ENCODE results near the gene PLEKHA5.
"Not testable (repeated sequence)": the region's sequence is repeated elsewhere in the genome, so short reads cannot be mapped to it uniquely, and the experiment has no call there.

Gene PLEKHA5, protein sequence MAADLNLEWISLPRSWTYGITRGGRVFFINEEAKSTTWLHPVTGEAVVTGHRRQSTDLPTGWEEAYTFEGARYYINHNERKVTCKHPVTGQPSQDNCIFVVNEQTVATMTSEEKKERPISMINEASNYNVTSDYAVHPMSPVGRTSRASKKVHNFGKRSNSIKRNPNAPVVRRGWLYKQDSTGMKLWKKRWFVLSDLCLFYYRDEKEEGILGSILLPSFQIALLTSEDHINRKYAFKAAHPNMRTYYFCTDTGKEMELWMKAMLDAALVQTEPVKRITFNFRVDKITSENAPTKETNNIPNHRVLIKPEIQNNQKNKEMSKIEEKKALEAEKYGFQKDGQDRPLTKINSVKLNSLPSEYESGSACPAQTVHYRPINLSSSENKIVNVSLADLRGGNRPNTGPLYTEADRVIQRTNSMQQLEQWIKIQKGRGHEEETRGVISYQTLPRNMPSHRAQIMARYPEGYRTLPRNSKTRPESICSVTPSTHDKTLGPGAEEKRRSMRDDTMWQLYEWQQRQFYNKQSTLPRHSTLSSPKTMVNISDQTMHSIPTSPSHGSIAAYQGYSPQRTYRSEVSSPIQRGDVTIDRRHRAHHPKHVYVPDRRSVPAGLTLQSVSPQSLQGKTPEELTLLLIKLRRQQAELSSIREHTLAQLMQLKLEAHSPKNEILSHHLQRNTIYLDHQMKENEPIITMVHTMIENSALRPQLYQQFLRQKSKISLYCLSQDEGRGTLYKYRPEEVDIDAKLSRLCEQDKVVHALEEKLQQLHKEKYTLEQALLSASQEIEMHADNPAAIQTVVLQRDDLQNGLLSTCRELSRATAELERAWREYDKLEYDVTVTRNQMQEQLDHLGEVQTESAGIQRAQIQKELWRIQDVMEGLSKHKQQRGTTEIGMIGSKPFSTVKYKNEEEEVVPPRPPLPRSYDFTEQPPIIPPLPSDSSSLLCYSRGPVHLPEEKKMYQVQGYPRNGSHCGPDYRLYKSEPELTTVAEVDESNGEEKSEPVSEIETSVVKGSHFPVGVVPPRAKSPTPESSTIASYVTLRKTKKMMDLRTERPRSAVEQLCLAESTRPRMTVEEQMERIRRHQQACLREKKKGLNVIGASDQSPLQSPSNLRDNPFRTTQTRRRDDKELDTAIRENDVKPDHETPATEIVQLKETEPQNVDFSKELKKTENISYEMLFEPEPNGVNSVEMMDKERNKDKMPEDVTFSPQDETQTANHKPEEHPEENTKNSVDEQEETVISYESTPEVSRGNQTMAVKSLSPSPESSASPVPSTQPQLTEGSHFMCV

DNA sequence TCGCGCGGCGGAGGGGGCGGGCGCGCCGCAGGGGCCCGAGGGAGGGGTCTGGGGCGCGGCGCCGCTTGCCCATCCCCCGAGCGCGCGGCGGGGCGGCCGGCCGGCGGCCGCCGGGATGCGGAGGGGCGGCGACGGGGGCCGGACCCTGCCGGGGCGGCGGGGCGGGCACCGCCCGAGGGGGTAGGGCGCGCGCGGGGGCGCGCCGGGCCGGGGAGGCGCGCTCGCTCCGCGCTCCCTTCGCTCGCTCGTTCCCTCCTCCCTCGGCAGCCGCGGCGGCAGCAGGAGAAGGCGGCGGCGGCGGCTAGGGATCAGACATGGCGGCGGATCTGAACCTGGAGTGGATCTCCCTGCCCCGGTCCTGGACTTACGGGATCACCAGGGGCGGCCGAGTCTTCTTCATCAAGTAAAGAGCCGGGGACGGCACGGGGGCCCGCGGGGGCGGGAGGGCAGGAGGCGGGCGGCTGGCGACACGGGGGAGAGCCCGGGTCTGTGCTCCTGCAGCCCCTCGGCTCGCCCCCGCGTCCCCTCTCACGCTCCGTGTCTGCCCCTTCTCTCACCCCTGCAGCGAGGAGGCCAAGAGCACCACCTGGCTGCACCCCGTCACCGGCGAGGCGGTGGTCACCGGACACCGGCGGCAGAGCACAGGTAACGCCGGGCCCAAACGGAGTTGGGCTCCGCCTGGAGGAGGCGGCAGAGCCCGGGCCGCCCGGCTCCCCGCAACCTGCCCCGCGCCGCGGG, at the start of gene PLEKHA5:
TSS of gene PLEKHA5 (plus strand) at position 248 of the 738 bp plus-strand sequence. CDS start at position 315, 67 bp downstream.
- peak; percentile 73 for DNase-seq

DNA sequence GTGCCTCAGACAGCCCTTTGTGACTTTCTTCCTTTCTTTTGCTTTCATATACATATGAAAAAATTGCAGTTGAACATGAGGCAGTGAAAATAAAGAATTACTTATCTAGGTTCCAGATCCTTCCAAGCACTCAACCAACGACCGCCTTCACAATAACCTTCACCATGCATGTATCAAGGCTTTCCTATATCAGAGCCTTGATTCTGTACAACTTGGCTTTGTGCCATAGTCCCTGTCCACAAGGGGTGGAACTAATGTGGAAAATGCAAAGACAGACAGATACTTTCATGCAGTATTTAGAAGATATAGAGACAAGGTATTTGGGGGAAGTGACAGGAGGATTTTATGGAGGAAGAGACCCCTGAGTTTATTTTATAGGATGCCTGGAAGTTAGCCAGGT, 48.6 kb upstream of the PLEKHA5 start:
- no peak for DNase-seq

- no peak for DNase-seq
Measured at GRCh38 chr12:19082365-19082911, 47.1 kb upstream of the PLEKHA5 start.

- DNase-seq: no peak
Measured at GRCh38 chr12:19084547-19084946, 45.0 kb upstream of the PLEKHA5 start.

DNA sequence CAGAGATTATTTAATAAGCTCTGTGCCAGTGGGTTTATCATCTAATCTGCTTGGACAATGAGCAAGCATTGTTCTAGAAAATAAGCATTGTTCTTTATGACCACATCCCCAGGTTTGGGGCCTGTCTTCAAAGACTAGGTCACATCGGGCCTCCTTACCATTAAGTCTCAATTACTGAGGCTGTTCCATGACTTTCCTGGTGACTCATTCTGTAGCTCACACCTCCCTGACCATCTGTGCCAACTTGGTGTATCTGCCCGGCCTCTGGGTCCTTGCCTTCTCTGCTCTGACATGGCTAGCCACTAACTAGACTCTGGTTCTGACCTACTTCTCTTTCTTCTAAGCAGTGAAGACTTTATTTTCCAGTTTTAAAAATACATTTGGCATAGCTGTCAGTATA, 44.4 kb upstream of the PLEKHA5 start:
- DNase-seq: no peak

DNA sequence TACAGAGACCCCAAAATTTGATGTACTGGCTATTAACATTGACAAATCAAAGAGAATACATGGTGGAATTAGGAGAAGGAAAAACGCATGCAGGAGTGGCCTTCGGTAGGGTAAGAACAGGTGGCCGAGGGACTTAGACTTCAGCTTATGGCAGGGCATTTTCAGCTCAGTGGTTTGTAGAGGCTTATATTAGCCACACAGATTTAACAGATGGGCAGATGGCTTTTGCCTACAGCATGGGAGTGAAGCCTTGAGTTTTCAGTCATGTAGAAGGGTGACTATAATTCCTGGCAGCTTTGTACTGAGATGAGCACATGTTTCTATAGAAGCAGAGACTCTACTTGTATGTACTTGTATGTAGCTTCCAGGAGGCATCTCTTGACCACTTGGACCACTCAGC, 40.9 kb upstream of the PLEKHA5 start:
- no peak for DNase-seq

- not testable (repeated sequence) for DNase-seq
Measured at GRCh38 chr12:19092482-19092881, 37.1 kb upstream of the PLEKHA5 start.

GRCh38 chr12:19093218-19093617, 36.3 kb upstream of the PLEKHA5 start:
- no peak for DNase-seq

DNA sequence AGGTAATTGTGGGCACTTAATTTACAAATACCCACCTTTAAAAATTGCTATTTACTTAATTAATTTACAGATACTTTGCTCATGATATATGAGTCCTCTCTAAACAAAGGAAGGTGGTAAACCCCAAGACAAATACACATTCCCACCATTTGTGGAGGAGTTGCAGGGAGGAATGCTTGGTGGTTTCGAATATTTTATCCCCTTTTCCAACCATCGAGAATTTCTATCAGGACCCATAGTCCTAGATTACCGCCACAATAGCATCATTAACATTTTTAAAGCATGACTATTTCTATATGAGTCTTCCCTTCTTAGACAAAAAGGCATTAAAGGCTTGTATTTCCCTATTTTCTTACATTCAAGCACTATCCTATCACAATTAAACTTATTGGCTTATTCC, 34.2 kb upstream of the PLEKHA5 start:
- DNase-seq: no peak

DNA sequence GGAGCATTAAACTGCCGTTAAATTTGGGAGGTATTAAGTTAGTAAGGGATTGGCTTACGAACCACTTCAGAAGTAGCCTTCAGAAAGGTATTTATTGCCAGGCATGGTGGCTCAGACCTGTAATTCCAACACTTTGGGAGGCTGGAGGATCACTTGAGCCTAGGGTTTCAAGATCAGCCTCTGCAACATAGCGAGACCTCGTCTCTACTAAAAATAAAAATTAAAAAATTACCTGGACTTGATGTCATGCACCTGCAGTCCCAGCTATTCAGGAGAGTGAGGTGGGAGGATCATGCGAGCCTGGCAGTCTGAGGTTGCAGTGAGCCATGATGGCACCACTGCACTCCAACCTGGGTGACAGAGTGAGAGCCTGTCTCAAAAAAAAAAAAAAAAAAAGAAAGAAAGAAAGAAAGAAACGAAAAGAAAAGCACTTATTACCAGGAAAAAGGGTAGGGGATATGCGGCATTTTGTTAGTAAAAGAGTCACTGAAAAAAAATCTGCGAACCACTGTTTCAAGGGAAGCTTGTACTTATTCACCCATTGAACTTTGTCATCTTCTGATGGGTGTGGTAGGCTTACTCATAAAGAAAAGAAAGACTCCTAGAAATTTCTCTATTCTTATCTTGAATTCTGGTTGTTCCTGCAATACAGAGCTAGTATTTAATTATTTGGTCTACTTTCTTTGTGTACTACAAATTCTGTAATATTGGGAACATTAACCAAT, 33.6 kb upstream of the PLEKHA5 start:
- no peak for DNase-seq

GRCh38 chr12:19105463-19105862, 24.1 kb upstream of the PLEKHA5 start:
- DNase-seq: no peak

- no peak for DNase-seq
Measured at GRCh38 chr12:19107750-19108149, 21.8 kb upstream of the PLEKHA5 start.

DNA sequence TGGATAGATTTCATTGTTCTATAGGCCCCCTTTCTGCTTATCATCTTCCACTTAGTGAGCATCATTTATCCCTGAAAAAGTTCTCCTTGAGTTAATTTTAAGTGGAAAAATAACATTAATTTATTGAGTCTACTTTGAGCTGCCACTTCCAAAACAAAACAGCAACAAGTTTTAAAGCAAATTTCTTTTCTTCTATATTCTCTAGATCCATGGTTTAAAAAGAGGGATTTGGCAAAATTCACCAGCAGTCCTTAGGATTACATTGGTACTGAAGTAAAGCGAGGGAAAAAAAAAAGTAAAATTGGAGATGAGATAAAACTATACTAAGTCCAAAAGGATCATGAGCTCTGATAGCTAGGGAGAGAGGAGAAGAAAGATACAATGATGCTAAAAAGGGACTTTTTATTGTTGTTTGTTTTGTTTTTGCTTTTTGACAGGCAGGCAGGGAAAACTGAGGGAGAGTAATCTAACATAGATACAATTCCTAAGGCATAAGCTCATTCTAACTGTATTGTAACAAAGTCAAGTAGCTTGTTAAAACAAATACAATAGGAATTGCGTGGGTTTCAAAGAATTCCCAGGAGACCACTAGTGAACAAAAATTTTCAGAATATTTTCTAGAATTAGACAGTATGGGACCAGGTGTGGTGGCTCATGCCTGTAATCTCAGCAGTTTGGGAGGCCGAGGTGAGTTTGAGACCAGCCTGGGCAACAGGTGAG, 19.2 kb upstream of the PLEKHA5 start:
- DNase-seq: no peak

DNA sequence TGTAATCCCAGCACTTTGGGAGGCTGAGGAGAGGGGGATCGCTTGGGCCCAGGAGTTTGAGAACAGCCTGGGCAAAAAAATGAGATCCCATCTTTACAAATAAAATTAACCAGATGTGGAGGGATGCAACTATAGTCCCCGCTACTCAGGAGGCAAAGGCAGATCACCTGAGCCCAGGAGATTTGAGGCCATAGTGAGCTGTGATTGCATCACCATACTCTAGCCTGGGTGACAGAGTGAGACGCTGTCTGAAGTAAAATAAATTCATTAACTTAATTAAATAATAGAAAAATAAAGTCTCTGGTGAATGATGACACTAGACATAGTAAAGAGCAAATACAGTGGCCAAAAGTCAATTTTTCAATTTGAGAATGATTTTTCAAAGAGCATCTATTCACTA, 16.1 kb upstream of the PLEKHA5 start:
- DNase-seq: no peak

DNA sequence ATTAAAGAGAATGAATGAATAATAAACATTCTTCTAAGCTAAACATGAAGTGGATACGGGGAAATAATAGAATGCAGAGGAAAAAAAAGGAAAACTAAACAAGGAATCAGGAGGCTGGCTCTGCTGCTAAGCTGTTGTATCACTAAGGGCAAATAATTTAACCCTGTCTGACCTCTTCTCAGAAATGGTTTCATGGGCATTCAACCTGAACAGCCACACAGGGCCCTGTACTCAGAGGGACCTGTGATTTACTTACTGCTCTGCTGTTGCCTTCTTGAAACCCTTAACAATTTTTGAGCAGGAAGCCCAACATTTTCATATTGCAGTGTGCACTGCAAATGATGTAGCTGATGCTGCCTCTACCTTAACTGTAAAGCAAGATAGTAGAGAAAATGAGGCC, 14.2 kb upstream of the PLEKHA5 start:
- no peak for DNase-seq

DNA sequence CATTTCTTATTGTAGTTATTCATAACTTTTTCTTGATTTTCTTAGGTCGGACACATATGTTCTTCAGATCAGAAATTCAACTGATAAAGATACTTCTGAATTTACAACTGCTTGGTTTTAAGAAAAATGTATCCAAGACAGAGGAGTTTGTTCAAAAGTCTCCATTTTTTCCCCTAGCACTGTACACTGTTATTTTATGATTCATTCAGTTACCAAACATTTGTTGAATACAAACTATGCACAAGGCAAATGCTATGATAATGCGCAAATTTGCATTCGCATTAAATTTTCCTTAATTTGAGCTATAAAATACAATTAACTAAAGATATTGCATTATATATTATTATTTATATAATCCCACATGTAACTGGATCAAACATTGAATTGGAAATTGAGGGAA, 10.1 kb upstream of the PLEKHA5 start:
- DNase-seq: no peak

GRCh38 chr12:19120795-19121194, 8.7 kb upstream of the PLEKHA5 start:
- DNase-seq: no peak

DNA sequence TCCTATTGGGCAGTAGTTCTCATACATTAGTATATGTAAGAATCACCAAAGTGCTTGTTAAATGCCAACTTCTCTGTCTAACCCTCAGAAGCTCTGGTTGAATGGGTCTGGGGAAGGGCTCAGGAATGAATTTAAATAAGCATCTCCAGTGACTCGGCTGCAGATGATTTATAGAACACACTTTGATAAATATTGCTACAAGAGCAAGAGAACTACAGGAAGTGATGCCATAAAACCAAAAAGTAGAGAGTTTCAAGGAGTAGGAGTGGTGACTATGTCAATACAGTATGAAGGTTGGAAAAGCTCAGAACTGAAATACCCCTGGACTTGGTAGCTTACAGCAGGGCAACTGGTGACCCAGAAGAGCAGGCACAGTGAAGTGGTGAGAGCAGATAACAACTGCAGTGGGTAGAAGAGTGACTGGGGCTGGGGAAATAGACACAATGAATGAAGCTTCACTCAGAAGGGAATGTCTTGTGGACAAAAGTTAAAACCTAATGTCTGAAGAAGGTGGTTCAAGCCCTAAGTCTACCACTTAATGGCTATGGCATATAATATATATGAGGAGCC, 8.0 kb upstream of the PLEKHA5 start:
- DNase-seq: no peak

DNA sequence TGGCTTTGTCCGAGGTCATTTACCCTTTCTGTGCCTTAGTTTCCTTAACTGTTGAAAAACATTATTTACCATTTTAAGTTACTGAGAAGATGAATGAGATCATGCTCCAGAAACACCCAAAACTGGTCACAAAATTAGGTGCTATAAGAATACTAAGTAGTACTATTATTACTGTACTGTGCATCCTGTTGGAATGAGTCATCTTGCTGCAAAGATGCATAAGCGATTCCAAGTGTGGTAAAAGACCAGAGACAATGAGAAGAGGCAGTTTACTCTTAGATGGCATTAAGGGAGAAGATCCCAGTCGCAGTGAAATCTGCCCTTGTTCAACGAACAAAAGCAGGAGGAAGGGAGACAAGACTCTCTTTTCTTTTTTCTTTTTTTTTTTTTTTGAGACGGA, 4.2 kb upstream of the PLEKHA5 start:
- no peak for DNase-seq

- no peak for DNase-seq
Measured at GRCh38 chr12:19127270-19127669, 2.3 kb upstream of the PLEKHA5 start.

All from activated effector memory CD4-positive, alpha-beta T cell treated with anti-CD3 and anti-CD28 coated beads, Interleukin-2, amount 50 U/mL, for 16 hours (primary cell).